ENCODE results near the gene WNT10A.

DNA sequence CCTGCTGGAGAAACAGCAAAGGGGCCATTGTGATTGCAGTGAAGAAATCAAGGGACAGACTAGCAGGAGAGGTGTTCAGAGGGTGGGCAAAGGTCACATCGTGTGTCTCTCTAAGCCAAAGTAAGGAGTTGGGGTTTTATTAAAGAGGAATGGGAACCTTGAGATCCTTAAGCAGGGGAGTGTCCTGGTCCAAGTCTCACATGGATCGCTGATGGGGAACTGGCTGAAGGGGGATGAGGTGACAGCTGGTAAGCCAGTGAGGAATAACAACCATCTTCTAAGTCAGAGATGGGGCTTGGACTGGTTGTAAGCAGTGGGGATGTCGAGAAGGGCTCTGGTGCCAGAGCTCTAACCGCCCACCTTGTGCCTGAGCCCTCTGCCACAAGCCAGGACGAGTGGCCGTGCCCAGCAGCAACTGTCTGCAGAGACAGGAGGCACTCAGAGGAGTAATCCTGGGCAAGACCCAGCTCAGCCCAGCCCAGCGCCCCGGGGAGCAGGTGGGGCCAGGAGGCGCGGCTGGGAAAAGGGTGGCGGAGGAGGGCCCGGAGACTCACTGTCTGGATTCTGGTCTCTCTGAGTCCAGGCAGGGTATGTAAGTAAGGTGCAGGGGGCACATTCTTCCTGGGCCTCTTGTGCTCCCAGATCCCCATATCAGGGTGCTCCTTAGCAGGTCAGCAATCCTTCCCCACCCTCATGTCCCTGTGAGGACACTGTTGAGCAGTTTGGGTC is 13.7 kb downstream of the WNT10A start:
- TF ChIP-seq, protein P1, sequence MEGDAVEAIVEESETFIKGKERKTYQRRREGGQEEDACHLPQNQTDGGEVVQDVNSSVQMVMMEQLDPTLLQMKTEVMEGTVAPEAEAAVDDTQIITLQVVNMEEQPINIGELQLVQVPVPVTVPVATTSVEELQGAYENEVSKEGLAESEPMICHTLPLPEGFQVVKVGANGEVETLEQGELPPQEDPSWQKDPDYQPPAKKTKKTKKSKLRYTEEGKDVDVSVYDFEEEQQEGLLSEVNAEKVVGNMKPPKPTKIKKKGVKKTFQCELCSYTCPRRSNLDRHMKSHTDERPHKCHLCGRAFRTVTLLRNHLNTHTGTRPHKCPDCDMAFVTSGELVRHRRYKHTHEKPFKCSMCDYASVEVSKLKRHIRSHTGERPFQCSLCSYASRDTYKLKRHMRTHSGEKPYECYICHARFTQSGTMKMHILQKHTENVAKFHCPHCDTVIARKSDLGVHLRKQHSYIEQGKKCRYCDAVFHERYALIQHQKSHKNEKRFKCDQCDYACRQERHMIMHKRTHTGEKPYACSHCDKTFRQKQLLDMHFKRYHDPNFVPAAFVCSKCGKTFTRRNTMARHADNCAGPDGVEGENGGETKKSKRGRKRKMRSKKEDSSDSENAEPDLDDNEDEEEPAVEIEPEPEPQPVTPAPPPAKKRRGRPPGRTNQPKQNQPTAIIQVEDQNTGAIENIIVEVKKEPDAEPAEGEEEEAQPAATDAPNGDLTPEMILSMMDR (IDR thresholded peaks at IDR 0.05; ENCODE audit: insufficient read depth, low read depth, low read length) = no peak
- TF ChIP-seq EZH2 (IDR thresholded peaks at IDR 0.05; ENCODE audit: insufficient read depth, low read length) = no peak
